Parathyroid adenoma (tissue), 2 donors: Measurements from ENCODE around the gene TPD52L2.

Source experiments
- H2AFZ ChIP-seq: fragments of 300-600 bp; sonication (generic); one replicate; pipeline ENCODE4 v1.7.0; 2017; ENCODE audit warnings: antibody characterized with exemption, mild to moderate bottlenecking
- H3K27ac ChIP-seq: fragments of 300-600 bp; sonication (generic); one replicate; pipeline ENCODE4 v1.7.0; 2017
- H3K27me3 ChIP-seq: fragments of 300-600 bp; sonication (generic); one replicate; pipeline ENCODE4 v1.7.0; 2017; ENCODE audit warnings: low read length; ENCODE audit not compliant: control insufficient read depth, insufficient read depth
- H3K36me3 ChIP-seq: fragments of 300-600 bp; sonication (generic); one replicate; pipeline ENCODE4 v1.7.0; 2017; ENCODE audit warnings: low read length; ENCODE audit not compliant: control insufficient read depth, insufficient read depth
- H3K4me1 ChIP-seq: fragments of 300-600 bp; sonication (generic); one replicate; pipeline ENCODE4 v1.7.0; 2017; ENCODE audit warnings: control low read depth
- H3K4me2 ChIP-seq: fragments of 300-600 bp; sonication (generic); one replicate; pipeline ENCODE4 v1.7.0; 2017; ENCODE audit warnings: low read length
- H3K4me3 ChIP-seq: fragments of 300-600 bp; sonication (generic); one replicate; pipeline ENCODE4 v1.7.0; 2017; ENCODE audit warnings: low read depth, low read length
- H3K79me2 ChIP-seq: fragments of 300-600 bp; sonication (generic); one replicate; pipeline ENCODE4 v1.7.0; 2017; ENCODE audit warnings: control low read depth
- H3K9ac ChIP-seq: fragments of 300-600 bp; sonication (generic); one replicate; pipeline ENCODE4 v1.7.0; 2017; ENCODE audit warnings: mild to moderate bottlenecking
- H3K9me3 ChIP-seq: fragments of 300-600 bp; sonication (generic); one replicate; pipeline ENCODE4 v1.7.0; 2017; ENCODE audit warnings: low read length; ENCODE audit not compliant: control insufficient read depth
- CTCF ChIP-seq: fragments of 300-600 bp; sonication (generic); IDR thresholded peaks from one replicate; pipeline ENCODE4 v1.7.0; 2017; ENCODE audit warnings: antibody characterized with exemption, mild to moderate bottlenecking
- donor health status: primary hyperparathyroidism.

TPD52L2 gene

DNA sequence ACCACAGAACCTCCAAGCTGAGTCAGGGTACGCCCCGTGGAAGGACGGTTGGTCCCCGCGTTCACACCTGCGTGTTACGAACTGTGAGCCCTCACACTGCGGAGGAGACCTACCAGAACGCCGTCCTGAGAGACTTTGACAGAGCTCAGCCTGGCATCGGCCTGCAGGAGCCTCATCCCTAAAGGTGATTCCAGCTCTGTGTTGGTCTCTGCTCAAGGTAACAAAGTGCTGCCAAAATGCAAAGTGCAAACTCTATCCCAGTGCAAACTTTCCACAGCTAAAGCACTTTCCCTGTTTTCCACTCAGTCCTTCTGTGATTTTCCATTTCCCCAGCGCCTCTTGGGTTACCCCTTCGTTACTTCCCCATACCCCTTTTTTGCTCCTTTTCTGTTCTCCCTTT, 25.4 kb upstream of the TPD52L2 start:
- H3K9ac ChIP-seq = no peak overlapping the region
- no peaks in the 10 kb centered on the region for H3K27me3 ChIP-seq
- no peak overlapping the region for H3K4me3 ChIP-seq
- H3K4me1 ChIP-seq = peaks cover 27% of the 10 kb centered on the region
- no peak overlapping the region for H3K4me2 ChIP-seq
- no peak for TF ChIP-seq CTCF
- no peaks in the 10 kb centered on the region for H3K36me3 ChIP-seq
- no peak overlapping the region for H2AFZ ChIP-seq
- no peaks in the 10 kb centered on the region for H3K9me3 ChIP-seq
- no peak overlapping the region for H3K27ac ChIP-seq
- H3K79me2 ChIP-seq = no peaks in the 10 kb centered on the region

GRCh38 chr20:63840405-63840828, 24.7 kb upstream of the TPD52L2 start:
- Histone ChIP-seq H3K9ac (no peak overlapping the region), H3K4me1 (peaks cover 22% of the 10 kb centered on the region), H3K4me2 (no peak overlapping the region), H3K79me2 (no peaks in the 10 kb centered on the region), H3K4me3 (no peak overlapping the region), H2AFZ (no peak overlapping the region), H3K9me3 (no peaks in the 10 kb centered on the region), H3K36me3 (no peaks in the 10 kb centered on the region), H3K27ac (no peak overlapping the region), H3K27me3 (no peaks in the 10 kb centered on the region)
- no peak for TF ChIP-seq CTCF

DNA sequence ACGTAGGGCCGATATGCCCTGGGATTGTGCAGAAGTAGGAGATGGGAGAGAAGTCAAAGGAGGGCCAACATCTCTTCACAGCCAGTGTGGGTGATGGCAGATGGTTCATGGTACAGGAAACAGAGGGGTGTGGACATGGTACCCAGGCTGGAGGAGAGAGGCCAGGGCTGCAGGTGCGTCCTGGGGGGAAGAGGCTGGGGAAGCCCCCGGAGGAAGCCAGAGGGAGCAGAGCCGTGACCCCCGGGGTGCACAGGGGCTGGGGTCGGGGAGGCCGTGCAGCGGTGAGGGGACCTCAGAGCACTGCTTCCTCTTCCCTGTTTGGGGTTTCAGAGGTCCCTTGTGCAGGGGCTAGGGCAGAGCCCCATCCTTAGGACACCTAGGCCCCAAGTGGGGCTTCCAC, 22.8 kb upstream of the TPD52L2 start:
- no peak for TF ChIP-seq CTCF
- H3K4me2 ChIP-seq = no peak overlapping the region
- no peaks in the 10 kb centered on the region for H3K27me3 ChIP-seq
- no peaks in the 10 kb centered on the region for H3K9me3 ChIP-seq
- no peak overlapping the region for H3K27ac ChIP-seq
- H3K9ac ChIP-seq = no peak overlapping the region
- peaks cover 19% of the 10 kb centered on the region for H3K4me1 ChIP-seq
- H2AFZ ChIP-seq = no peak overlapping the region
- H3K79me2 ChIP-seq = no peaks in the 10 kb centered on the region
- no peaks in the 10 kb centered on the region for H3K36me3 ChIP-seq
- H3K4me3 ChIP-seq = no peak overlapping the region

- TF ChIP-seq CTCF = no peak
- no peak overlapping the region for H3K9ac ChIP-seq
- no peak overlapping the region for H2AFZ ChIP-seq
- peaks cover 9% of the 10 kb centered on the region for H3K4me1 ChIP-seq
- H3K79me2 ChIP-seq = no peaks in the 10 kb centered on the region
- no peak overlapping the region for H3K4me2 ChIP-seq
- no peak overlapping the region for H3K27ac ChIP-seq
- H3K9me3 ChIP-seq = no peaks in the 10 kb centered on the region
- H3K27me3 ChIP-seq = no peaks in the 10 kb centered on the region
- no peak overlapping the region for H3K4me3 ChIP-seq
- H3K36me3 ChIP-seq = no peaks in the 10 kb centered on the region
Measured at GRCh38 chr20:63843222-63843621, 21.8 kb upstream of the TPD52L2 start.

DNA sequence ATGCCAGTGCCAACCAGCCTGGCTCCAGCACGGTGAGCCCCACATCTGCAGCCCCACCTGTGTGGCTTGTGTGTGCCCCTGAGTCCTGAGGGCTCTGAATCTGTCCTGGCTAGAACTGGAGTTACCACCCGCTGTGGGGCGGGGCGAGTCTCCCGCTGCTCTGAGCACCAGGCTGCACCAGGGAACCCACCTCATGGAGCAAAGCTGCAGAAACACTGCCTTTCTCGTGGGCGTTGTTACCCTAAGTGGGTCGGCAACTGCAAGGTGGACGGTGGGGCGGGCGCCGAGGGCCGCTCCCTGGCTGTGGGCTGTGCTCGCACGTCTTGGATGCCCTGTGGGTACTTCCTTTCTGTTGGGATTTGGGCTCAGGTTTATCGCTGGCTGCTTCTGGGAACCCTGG, 21.3 kb upstream of the TPD52L2 start:
- Histone ChIP-seq H3K9ac (no peak overlapping the region), H3K4me3 (no peak overlapping the region), H3K4me2 (no peak overlapping the region), H3K27ac (no peak overlapping the region), H3K27me3 (no peaks in the 10 kb centered on the region), H3K4me1 (peaks cover 6% of the 10 kb centered on the region), H2AFZ (no peak overlapping the region), H3K36me3 (no peaks in the 10 kb centered on the region), H3K79me2 (no peaks in the 10 kb centered on the region), H3K9me3 (no peaks in the 10 kb centered on the region)
- TF ChIP-seq CTCF = no peak
